Testis (tissue), 3 donors: Measurements from ENCODE around the gene FIGNL2. TPM values are rescaled to one million over a fixed set of nuclear protein-coding genes. Genes with fewer than 3 reads are reported as not detected.

Experiments
- DNase-seq: peaks from one replicate; pipeline ENCODE4 v3.0.0-alpha.2; 2019
- H3K27ac ChIP-seq, 2 donors: fragments of 200-600 bp; sonication (generic); one replicate each; pipeline ENCODE4 v1.5.1; 2019
- H3K27me3 ChIP-seq: fragments of 200-600 bp; sonication (generic); one replicate; pipeline ENCODE4 v1.5.1; 2019
- H3K36me3 ChIP-seq: fragments of 200-600 bp; sonication (generic); one replicate; pipeline ENCODE4 v1.5.1; 2017; ENCODE audit warnings: low read depth; ENCODE audit errors: missing control alignments
- H3K4me1 ChIP-seq: fragments of 200-600 bp; sonication (generic); one replicate; pipeline ENCODE4 v1.5.1; 2019
- H3K4me3 ChIP-seq, 2 donors: fragments of 200-600 bp; sonication (generic); one replicate each; pipeline ENCODE4 v1.5.1; 2017 to 2019
- H3K9me3 ChIP-seq: fragments of 200-600 bp; sonication (generic); one replicate; pipeline ENCODE4 v1.5.1; 2017
- CTCF ChIP-seq, 3 experiments: fragments of 450-650 bp in 2 of 3; fragments of 200-600 bp in 1 of 3; sonication (generic) in 1 of 3; IDR thresholded peaks; one replicate each; pipeline ENCODE4 v1.5.1; 2016 to 2019; ENCODE audit warnings: antibody characterized with exemption in 3 of 3, mild to moderate bottlenecking in 2 of 3, moderate library complexity in 1 of 3
- POLR2A ChIP-seq: fragments of 450-650 bp; IDR thresholded peaks from one replicate; pipeline ENCODE4 v1.6.1; 2017; ENCODE audit warnings: antibody characterized with exemption, mild to moderate bottlenecking, moderate library complexity
- WGBS, 2 donors: methylation state at CpG; one replicate each; pipeline ENCODE4 v1.1.5; 2018; 5-methylcytosine and 5-hydroxymethylcytosine counted together
- intact Hi-C: fragments of 100-400 bp; cut with DNase I; formaldehyde crosslinking; loops from one replicate; pipeline ENCODE4 v1.15.1; 2023; ENCODE audit warnings: low total_unique reads
- polyA plus RNA-seq: library from polyadenylated mRNA; stranded (reverse); fragments of 350-450 nt; fragmentation: Illumina TruSeq; extraction: RNeasy Lipid Tissue Mini Kit (QIAGEN cat#74804); gene quantifications from one replicate; pipeline ENCODE4 v1.2.3, GENCODE V29; 2014; ENCODE audit warnings: low read depth, low replicate concordance; ENCODE audit not compliant: insufficient read depth
- total RNA-seq, 2 donors: library from RNA; depleted of rRNA; stranded (reverse); fragments of >200 nt; gene quantifications; one replicate each; pipeline ENCODE4 v1.2.3, GENCODE V29; 2016

The FIGNL2 gene
- total and polyA plus RNA-seq, 3 donors from 2014 or later, result 1.1 to 2.1 (median 1.7) TPM

- Histone ChIP-seq H3K27me3 (no peaks in the 10 kb centered on the region), H3K36me3 (no peaks in the 10 kb centered on the region), H3K4me3 (peak overlapping the region; percentile 31 to 63), H3K27ac (no peak overlapping the region), H3K4me1 (peaks cover 25% of the 10 kb centered on the region), H3K9me3 (no peaks in the 10 kb centered on the region)
- 37 to 57% methylated on average over 15 of the region's 15 CpGs for WGBS, 2 donors
- intact Hi-C loops, result no loop called here
- TF ChIP-seq POLR2A, result no peak
- no peak for TF ChIP-seq CTCF (IDR thresholded peaks at IDR 0.05)
- no peak for DNase-seq
Observed at GRCh38 chr12:51846271-51846691, 2.2 kb downstream of the FIGNL2 start.

- Histone ChIP-seq H3K27ac (no peak overlapping the region), H3K4me1 (peaks cover 25% of the 10 kb centered on the region), H3K27me3 (no peaks in the 10 kb centered on the region), H3K4me3 (no peak overlapping the region), H3K36me3 (no peaks in the 10 kb centered on the region), H3K9me3 (no peaks in the 10 kb centered on the region)
- TF ChIP-seq CTCF (IDR thresholded peaks at IDR 0.05) (no peak), POLR2A (no peak)
- no peak for DNase-seq
- WGBS, 2 donors, result 66 to 68% methylated on average over 6 to 7 of the region's 7 CpGs
- intact Hi-C loops, result no loop called here
Observed at GRCh38 chr12:51845482-51845881, 3.0 kb downstream of the FIGNL2 start.

GRCh38 chr12:51844854-51845253 is 3.7 kb downstream of the FIGNL2 start:
- TF ChIP-seq POLR2A (no peak), CTCF (IDR thresholded peaks at IDR 0.05) (no peak)
- Histone ChIP-seq H3K36me3 (no peaks in the 10 kb centered on the region), H3K4me3 (no peak overlapping the region), H3K9me3 (no peaks in the 10 kb centered on the region), H3K4me1 (peaks cover 21% of the 10 kb centered on the region), H3K27ac (no peak overlapping the region), H3K27me3 (no peaks in the 10 kb centered on the region)
- DNase-seq, result no peak
- WGBS, 2 donors, result 75 to 85% methylated on average over 4 of the region's 4 CpGs
- intact Hi-C loops, result no loop called here

- peaks cover 5% of the 10 kb centered on the region for H3K4me1 ChIP-seq
- no peak overlapping the region for H3K27ac ChIP-seq
- no peaks in the 10 kb centered on the region for H3K27me3 ChIP-seq
- no peaks in the 10 kb centered on the region for H3K9me3 ChIP-seq
- DNase-seq, result no peak
- no peaks in the 10 kb centered on the region for H3K36me3 ChIP-seq
- TF ChIP-seq POLR2A (no peak), CTCF (IDR thresholded peaks at IDR 0.05) (no peak)
- H3K4me3 ChIP-seq, result no peak overlapping the region
- intact Hi-C loops, result no loop called here
- 48 to 58% methylated on average over 6 of the region's 6 CpGs for WGBS, 2 donors
Observed at GRCh38 chr12:51841727-51842126, 6.8 kb downstream of the FIGNL2 start.

- H3K9me3 ChIP-seq, result no peaks in the 10 kb centered on the region
- H3K4me1 ChIP-seq, result no peaks in the 10 kb centered on the region
- DNase-seq, result no peak
- H3K27ac ChIP-seq, result no peak overlapping the region
- TF ChIP-seq CTCF (IDR thresholded peaks at IDR 0.05) (no peak), POLR2A (no peak)
- 81 to 89% methylated on average over 6 of the region's 6 CpGs for WGBS, 2 donors
- intact Hi-C loops, result no loop called here
- H3K27me3 ChIP-seq, result no peaks in the 10 kb centered on the region
- H3K36me3 ChIP-seq, result no peaks in the 10 kb centered on the region
- no peak overlapping the region for H3K4me3 ChIP-seq
Observed at GRCh38 chr12:51840966-51841365, 7.6 kb downstream of the FIGNL2 start.
